Duodenal mucosa (tissue), 2 donors: ENCODE results near the gene FGFRL1.

ENCODE experiments used
- H3K27ac ChIP-seq: one replicate; pipeline ENCODE4 v1.7.0; 2013; ENCODE audit warnings: low read depth, low read length
- H3K27me3 ChIP-seq, 2 donors: one replicate each; pipeline ENCODE4 v1.7.0; 2013; ENCODE audit warnings: low read length in 2 of 2, control low read depth in 1 of 2; ENCODE audit not compliant: insufficient read depth in 2 of 2, control insufficient read depth in 1 of 2
- H3K36me3 ChIP-seq, 2 donors: one replicate each; pipeline ENCODE4 v1.7.0; 2013; ENCODE audit warnings: low read length in 2 of 2, control low read depth in 1 of 2; ENCODE audit not compliant: insufficient read depth in 2 of 2, control insufficient read depth in 1 of 2
- H3K4me1 ChIP-seq, 2 donors: one replicate each; pipeline ENCODE4 v1.7.0; 2013; ENCODE audit warnings: low read length in 2 of 2, control low read depth in 1 of 2; ENCODE audit not compliant: insufficient read depth in 2 of 2, control insufficient read depth in 1 of 2
- H3K4me3 ChIP-seq, 2 donors: one replicate each; pipeline ENCODE4 v1.7.0; 2013; ENCODE audit warnings: low read length in 2 of 2, low read depth in 1 of 2
- H3K9ac ChIP-seq, 2 donors: one replicate each; pipeline ENCODE4 v1.7.0; 2013; ENCODE audit warnings: low read length in 2 of 2, low read depth in 1 of 2
- H3K9me3 ChIP-seq, 2 donors: one replicate each; pipeline ENCODE4 v1.7.0; 2013; ENCODE audit warnings: low read length in 2 of 2, control low read depth in 1 of 2; ENCODE audit not compliant: control insufficient read depth in 1 of 2

The FGFRL1 gene

DNA sequence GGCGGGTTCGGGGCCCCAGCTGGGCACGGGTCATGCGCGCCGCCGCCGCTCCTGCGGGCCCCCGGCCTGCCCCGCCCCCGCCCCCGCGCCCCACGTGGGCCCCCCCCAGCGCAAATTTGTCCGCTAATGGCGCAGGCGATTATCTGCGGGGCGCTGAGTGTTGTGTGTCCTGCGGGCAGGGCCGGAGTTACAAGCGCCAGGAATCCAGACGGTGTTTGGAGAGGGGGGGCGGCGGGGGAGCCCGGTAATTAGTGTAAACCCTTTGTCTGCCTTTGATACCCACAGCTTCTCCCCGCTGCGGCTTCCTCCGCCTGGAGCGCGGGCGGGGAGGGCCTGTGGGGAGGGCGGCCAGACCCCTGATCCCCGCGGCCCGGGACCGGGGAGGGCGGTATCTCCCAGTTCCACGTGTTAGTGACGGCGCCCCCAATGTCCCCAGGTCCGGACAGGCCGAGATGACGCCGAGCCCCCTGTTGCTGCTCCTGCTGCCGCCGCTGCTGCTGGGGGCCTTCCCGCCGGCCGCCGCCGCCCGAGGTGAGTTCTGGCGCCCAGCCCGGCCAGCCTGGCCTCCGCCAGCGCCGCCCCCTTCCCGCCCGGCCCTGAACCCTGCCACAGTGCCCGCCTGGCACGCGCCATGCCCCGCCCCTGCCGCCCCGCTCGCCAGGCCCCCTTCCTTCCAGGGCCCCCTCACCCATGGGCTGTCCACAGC, 761 bp downstream of the FGFRL1 start:
- Histone ChIP-seq H3K4me1 (peaks cover 14 to 20% of the 10 kb centered on the region in 2 donors), H3K9me3 (no peaks in the 10 kb centered on the region), H3K27me3 (peaks cover 13 to 18% of the 10 kb centered on the region in 2 donors), H3K9ac (no peak overlapping the region), H3K36me3 (no peaks in the 10 kb centered on the region), H3K4me3 (peak overlapping the region; percentile 43 to 52), H3K27ac (no peak overlapping the region)

DNA sequence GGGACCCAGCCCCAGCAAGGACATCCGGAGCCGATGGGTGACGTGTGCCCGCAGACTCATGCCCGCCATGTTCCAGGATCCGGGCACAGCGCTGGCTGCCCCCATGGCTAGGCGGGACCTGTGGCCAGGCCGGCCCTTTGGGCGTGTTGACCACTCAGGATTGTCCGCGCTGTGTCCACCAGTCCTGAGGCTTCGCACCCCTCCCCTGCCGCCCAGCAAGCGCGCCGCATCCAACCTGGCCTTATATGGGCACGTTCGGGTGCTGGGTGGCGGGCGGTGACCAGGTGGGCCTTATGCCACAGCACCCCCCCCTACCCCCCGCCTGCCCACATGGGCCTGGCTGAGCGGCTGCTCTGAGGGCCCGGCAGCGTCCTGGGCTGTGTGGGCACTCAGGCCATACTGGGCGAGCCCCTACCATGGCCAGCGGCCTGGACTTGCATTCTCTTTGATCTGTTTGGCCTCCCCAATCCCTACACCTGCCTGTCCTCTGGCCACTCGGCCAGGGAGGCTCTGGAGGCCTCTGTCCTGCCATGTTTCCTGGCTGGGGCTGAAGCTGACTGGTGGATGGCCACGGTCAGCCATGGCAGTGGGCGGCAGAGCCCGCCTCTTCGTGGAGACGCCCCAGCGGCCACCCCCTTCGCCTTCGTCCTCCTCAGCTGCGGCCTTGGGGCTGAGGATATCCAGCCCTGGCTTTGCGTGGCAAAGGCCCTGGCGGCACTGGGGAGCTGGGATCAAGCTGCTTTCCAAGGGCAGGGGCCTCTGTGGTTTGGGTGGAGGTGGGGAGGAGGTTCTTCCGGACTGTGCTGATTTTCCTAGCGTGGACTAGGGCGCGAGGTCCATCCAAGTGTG, 2.0 kb downstream of the FGFRL1 start:
- Histone ChIP-seq H3K36me3 (no peaks in the 10 kb centered on the region), H3K9ac (no peak overlapping the region), H3K27me3 (peaks cover 4 to 7% of the 10 kb centered on the region in 2 donors), H3K9me3 (no peaks in the 10 kb centered on the region), H3K4me1 (peaks cover 14 to 20% of the 10 kb centered on the region in 2 donors), H3K4me3 (no peak overlapping the region), H3K27ac (no peak overlapping the region)

DNA sequence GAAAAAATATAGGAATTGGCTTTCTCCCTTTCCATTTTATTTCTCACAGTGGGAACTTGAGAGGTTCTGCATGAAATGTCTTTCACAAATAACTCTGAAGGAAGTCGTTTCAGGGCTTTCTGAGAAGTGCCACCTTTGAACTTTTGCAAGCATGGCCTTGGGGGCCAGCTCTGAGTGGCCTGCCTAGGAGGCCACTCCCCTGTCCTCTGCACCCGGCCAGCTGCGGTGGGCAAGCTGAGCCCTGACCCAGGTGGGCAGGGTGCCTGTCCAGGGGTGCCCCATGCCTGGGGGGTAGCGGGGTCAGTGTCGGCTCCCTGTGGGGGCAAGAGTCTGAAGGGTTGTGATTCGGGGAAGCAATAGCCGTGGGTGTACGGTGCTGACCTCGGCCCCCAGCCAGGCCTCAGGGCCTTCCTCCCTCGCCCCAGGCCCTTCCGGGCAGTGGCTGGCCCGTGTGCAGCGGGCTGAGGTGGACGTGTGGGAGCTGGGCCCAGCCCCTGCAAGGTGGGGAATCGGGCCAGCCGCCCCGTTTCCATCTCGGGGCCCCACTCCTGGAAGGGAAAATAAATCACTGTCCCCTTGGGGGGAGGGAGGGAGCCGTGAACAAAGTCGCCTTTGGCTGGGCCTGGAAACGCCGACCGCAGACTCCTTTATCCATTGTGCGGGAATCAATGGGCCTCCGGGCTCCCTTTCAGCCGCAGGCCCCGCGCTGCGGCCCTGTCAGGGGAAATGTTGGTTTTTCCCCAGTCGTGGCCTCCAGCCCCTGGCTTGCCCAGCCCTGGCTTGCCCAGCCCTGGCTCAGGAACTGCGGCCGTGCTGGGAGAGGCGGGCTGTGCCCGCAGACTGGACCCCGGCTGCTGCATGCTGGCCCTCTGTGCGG, 3.1 kb downstream of the FGFRL1 start:
- no peak overlapping the region for H3K9ac ChIP-seq
- no peak overlapping the region for H3K27ac ChIP-seq
- H3K36me3 ChIP-seq = no peaks in the 10 kb centered on the region
- H3K4me3 ChIP-seq = no peak overlapping the region
- H3K4me1 ChIP-seq = peaks cover 8 to 13% of the 10 kb centered on the region in 2 donors
- no peaks in the 10 kb centered on the region for H3K9me3 ChIP-seq
- no peaks in the 10 kb centered on the region for H3K27me3 ChIP-seq

DNA sequence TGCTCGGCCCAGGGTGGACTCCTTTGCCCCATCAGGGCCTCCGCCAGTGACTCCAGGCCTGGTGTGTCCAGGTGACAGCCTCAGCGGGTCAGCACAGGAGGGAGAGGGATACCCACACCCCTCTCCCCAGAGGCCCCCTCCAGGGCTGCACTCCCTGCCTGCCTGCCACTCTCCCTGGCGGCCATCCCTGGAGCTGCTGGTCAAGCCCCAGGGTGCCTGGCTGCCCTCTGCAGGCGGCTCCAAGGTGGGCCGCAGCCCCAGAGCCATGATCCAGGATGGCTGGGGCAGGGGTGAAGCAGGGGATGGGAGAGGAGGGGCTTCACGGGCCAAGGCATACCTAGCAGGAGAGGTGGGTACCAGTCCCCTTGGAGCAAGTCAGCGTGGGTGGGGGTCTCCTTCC, 3.8 kb downstream of the FGFRL1 start:
- Histone ChIP-seq H3K4me3 (no peak overlapping the region), H3K27ac (no peak overlapping the region)

DNA sequence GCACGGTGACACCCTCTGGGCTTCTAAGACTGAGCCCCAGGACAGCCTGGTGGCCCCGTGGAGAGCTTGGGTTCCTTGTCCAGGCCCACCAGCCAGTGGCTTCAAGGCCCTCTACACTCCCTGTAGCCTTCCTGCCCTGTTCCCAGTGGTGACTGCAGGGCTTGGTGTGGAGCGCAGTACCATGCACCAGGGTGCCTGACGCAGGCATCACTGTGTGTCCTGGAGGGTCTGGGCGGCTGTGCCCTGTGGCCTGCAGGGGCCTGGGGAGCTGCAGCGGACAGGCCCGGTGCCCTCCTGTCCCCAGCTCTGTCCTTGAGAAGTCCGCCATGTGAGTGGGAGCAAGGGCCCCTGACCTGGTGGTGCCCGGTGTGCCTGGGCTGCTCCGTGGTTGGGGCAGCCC, 4.3 kb downstream of the FGFRL1 start:
- Histone ChIP-seq H3K4me1 (peaks cover 1 to 3% of the 10 kb centered on the region in 2 donors), H3K36me3 (no peaks in the 10 kb centered on the region), H3K9ac (no peak overlapping the region), H3K4me3 (no peak overlapping the region), H3K9me3 (no peaks in the 10 kb centered on the region), H3K27me3 (no peaks in the 10 kb centered on the region), H3K27ac (no peak overlapping the region)

More for the DNA sequence above, 3.8 kb downstream of the FGFRL1 start:
- Histone ChIP-seq H3K27me3 (no peaks in the 10 kb centered on the region), H3K9ac (no peak overlapping the region), H3K9me3 (no peaks in the 10 kb centered on the region), H3K4me1 (peaks cover 7 to 9% of the 10 kb centered on the region in 2 donors), H3K36me3 (no peaks in the 10 kb centered on the region)

DNA sequence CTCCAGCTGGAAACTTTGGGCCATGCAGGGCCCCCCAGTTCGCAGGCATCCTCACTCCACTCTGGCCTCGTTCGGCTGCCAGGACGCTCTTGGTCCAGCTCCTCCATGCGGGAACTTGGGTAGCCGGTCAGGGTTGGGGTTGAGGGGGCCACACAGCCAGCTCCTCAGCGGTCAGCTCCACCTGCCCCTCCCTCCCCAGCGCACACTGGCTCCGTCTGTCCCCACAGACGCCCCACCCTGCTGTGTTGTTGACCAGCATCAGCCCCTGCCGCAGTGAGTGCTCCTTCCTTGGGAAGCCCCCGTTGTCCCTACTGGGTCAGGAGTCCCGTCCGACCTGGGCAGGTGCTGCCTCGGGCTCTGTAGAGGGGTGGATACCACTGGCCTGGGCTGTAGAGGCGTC, 5.8 kb downstream of the FGFRL1 start:
- no peak overlapping the region for H3K27ac ChIP-seq
- peaks cover 0 to 2% of the 10 kb centered on the region in 2 donors for H3K4me1 ChIP-seq
- no peaks in the 10 kb centered on the region for H3K27me3 ChIP-seq
- no peak overlapping the region for H3K9ac ChIP-seq
- H3K36me3 ChIP-seq = no peaks in the 10 kb centered on the region
- no peak overlapping the region for H3K4me3 ChIP-seq
- H3K9me3 ChIP-seq = no peaks in the 10 kb centered on the region

DNA sequence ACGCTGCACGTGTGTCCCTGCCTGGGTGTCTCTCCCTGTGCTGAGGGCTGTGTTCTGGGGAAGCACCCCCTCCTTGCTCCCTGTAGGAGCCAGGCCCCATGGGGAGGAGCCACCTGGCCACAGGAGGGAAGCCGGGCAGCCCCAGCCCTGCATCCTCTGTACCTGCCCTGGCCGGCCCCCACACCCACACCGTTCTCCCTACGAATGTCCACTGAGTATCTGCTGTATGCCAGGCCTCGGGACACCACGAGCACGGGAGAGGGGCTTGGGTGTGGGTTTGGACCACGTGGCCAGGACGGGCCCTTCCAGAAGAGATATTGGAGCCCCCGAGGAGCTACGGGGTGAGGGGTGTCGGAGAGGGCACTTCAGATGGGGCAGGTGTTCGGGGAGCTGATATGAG, 6.3 kb downstream of the FGFRL1 start:
- Histone ChIP-seq H3K4me3 (no peak overlapping the region), H3K9me3 (no peaks in the 10 kb centered on the region), H3K4me1 (peaks cover 0 to 6% of the 10 kb centered on the region in 2 donors), H3K27me3 (no peaks in the 10 kb centered on the region), H3K9ac (no peak overlapping the region), H3K36me3 (no peaks in the 10 kb centered on the region), H3K27ac (no peak overlapping the region)

DNA sequence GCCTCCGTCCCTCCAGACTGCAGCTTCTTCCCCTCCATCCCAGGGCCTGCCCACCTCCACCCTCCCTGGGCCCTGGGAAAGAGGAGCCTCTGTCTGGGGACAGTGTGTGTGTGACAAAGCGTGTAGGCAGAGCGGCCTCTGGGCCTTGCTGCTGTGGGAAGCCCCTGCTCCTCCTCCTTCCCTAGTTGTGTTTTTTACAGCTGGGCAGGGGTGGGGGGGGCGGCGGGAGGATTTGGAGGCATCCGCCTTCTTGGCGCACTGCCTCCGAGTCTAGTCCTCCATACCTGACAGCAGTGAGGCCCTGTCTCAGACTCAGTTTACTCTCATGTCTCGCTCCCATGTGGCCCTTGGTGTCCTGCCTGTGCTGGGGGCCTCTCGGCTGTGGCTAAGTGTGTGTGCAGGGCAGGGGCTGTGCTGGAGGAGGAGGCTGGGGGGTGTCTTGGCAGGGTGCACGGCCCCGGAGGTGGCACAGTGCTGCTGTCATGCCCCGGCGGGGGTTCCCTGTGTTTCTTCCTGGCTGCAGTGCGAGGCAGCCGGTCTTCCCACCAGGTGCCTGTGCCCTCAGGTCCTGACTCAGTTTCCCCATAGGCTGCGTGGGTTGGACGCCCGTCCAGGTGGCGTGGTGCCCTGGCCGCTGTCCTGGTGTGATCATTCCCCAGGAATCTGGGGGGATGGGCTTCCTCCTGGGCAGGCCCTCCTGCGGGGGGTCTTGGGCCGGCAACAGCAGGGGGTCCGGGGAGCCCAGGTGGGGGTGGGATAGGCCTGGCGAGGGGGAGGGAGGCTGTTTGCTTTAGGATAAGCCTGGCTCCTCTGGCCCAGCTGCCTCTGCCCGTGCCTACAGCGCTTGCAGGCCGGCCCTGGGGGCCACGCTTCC, 7.0 kb downstream of the FGFRL1 start:
- H3K4me1 ChIP-seq = peaks cover 0 to 6% of the 10 kb centered on the region in 2 donors

DNA sequence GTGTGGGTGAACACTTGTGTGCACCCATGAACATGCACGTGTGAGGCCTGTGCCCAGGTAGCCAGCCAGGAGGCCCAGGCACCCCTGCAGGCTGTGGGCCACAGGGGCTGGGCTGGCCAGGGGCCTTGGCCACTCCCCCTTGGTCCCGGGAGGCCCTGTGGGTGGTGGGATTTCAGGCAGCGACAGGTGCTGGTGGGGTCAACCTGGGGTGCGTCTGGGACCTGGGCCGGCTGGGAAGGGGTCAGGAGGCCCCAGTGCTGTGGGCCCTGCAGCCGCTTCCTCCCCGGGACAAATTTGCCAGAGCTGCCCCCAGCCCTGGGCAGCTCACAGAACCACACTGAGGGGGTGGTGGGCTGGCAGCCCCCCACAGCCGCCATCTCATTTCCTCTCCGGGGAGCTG, 7.9 kb downstream of the FGFRL1 start:
- Histone ChIP-seq H3K9ac (no peak overlapping the region), H3K4me3 (no peak overlapping the region), H3K4me1 (peaks cover 0 to 6% of the 10 kb centered on the region in 2 donors), H3K36me3 (no peaks in the 10 kb centered on the region), H3K27ac (no peak overlapping the region), H3K27me3 (no peaks in the 10 kb centered on the region), H3K9me3 (no peaks in the 10 kb centered on the region)

More for the DNA sequence above, 7.0 kb downstream of the FGFRL1 start:
- Histone ChIP-seq H3K9ac (no peak overlapping the region), H3K9me3 (no peaks in the 10 kb centered on the region), H3K27ac (no peak overlapping the region), H3K36me3 (no peaks in the 10 kb centered on the region), H3K4me3 (no peak overlapping the region), H3K27me3 (no peaks in the 10 kb centered on the region)
